HG02678 (cell line): ENCODE measurements around the gene ZFYVE28.

Source experiments
- ATAC-seq: cut with Tn5 transposase; IDR thresholded peaks from one replicate; pipeline ENCODE4 v1.9.1; 2021; ENCODE audit warnings: mild to moderate bottlenecking, moderate library complexity; ENCODE audit not compliant: unreplicated experiment

The ZFYVE28 gene

GRCh38 chr4:2306773-2307410 is 111.6 kb downstream of the ZFYVE28 start:
- no peak for ATAC-seq

GRCh38 chr4:2305766-2306501 is 112.5 kb downstream of the ZFYVE28 start:
- no peak for ATAC-seq

DNA sequence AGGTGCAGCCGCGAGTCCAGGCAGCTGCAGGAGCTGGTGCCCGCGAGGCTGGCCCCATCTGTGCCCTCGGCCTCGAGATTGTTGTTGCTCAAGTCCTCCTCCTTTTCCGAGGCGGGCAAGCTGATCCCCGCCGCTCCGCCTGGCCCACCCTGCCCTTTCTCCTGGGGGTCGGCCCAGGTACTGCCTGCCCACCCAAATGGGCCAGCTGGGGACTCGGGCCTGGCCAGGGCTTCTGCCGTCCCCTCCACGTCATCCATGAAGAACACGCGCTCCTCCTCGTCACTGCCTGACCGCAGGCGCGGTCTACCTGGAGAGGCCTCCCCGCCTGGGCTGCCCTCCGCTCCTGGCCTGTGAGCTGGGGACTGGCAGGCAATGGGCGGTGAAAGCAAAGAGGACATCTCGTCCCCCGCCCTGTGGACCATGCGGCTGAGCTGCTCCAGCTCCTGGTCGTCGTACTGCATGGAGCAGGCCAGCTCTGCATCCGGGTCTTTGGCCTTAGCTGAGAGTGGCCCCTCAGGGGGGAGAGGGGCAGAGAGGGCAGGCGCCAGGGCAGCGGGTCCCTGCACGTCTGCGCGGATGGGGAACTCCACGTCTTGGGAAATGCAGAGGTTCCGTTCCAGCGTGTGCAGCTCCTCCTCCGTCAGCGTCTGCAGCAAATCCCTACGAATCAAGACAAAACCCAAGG is 113.4 kb downstream of the ZFYVE28 start:
- ATAC-seq: no peak

DNA sequence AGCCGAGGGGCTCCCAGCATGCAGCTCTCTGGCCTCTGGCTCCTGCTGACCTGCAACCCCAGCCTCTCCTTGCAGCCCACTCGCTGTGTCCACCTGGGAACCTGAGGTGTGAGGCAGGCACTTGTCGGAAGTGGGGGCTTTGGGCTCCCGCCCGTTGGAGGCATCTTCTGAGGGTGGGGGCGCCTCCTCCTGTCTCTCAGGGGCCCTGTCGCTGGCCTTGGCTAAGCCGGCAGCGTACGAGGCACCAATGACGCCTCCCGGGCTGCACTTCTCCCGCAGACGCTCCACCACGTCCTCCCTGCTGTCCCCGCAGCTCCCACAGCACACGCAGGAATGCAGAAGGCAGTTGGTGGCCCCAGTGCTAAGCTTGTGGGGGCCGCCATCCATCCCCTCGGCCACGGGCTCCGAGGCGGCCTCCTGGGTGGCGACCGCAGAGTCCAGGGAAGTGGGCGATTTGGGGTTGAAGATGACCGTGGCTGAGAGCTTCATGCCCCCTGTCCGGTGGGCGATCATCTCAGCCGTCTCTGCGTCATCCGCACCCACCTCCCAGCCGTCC is 114.0 kb downstream of the ZFYVE28 start:
- no peak for ATAC-seq

- no peak for ATAC-seq
Measured at GRCh38 chr4:2303686-2304320, 114.6 kb downstream of the ZFYVE28 start.

DNA sequence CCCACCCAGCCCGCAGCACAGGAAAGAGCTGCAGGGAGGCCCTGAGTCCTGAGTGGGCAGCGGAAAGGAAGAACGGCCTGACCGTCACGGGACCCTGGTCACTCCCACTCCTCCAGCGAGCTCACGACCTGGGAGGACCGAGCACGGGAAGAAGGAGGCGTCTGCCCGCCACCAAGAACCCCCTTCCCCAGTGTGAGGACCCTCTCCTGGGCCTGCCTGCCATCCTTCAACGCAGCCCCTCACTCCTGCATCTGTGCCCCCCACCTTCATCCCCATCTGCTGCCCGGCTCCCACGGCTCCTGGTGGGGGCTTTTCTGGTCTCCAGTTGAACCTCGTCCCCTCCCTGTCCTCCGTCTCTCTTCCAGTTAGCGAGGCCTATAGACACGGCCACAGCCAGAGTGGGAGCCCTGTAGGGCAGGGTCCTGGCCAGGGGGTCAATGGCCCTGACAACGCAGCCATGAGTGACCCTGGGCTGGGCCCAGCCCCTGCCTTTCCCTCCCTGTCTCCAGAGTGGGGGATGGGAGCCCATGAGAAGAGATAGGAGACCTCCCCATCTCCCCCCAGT is 115.2 kb downstream of the ZFYVE28 start:
- ATAC-seq: no peak

DNA sequence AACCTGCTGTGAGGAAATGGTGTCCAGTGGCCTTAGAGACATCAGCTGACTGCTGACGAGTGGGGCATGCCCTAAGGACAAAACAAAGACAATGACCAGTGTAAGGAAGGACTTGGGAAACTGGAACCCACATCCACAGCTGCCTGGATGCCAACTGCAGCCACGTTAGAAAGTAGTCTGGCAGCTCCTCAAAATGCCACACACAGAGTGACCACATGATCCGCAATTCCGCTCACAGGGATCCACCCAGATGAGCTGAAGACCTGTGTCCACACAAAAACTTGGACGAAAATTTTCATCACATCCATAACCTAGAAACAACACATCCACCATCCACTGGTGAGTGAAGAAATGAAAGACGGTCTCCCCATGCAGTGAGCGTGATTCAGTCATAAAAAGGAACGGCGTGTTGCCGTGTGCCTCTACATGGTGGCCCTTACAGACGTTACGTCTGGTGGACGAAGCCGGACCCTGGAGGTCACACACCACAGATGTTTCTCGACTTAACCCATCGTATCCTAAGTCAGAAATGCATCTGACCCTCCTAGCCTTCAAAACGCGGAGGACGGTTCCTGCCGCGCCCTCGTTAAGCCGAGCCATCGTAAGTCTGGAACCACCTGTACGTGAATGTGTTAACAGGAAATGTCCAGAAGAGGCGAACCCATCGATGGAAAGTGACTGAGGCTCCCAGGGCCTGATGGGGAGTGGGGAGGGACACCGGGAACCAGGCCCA is 115.9 kb downstream of the ZFYVE28 start:
- ATAC-seq: no peak

DNA sequence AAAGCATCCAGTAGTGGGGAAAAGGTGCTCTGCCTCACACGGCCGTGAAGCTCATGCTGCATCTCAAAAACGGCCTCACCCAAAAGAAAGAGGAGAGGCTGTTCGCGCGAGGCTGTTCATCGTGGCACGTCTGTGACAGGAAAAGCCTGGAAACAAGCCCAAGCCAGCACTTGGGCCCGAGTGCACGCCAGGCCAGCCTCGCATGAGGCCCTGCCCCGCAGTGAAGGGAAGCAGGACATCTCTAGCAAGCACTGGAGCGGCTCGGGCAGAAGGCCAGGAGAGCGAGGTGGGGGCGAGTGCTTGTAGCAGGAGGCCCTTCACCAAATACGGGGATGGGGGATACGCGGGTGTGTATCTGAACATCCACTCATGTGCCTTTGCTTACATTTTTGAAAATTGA is 116.6 kb downstream of the ZFYVE28 start:
- ATAC-seq: no peak

GRCh38 chr4:2301225-2301642 is 117.2 kb downstream of the ZFYVE28 start:
- ATAC-seq: no peak

GRCh38 chr4:2300431-2301224 is 117.8 kb downstream of the ZFYVE28 start:
- no peak for ATAC-seq

- no peak for ATAC-seq
Measured at GRCh38 chr4:2299794-2300193, 118.7 kb downstream of the ZFYVE28 start.

- ATAC-seq: no peak
Measured at GRCh38 chr4:2298532-2298991, 119.9 kb downstream of the ZFYVE28 start.

DNA sequence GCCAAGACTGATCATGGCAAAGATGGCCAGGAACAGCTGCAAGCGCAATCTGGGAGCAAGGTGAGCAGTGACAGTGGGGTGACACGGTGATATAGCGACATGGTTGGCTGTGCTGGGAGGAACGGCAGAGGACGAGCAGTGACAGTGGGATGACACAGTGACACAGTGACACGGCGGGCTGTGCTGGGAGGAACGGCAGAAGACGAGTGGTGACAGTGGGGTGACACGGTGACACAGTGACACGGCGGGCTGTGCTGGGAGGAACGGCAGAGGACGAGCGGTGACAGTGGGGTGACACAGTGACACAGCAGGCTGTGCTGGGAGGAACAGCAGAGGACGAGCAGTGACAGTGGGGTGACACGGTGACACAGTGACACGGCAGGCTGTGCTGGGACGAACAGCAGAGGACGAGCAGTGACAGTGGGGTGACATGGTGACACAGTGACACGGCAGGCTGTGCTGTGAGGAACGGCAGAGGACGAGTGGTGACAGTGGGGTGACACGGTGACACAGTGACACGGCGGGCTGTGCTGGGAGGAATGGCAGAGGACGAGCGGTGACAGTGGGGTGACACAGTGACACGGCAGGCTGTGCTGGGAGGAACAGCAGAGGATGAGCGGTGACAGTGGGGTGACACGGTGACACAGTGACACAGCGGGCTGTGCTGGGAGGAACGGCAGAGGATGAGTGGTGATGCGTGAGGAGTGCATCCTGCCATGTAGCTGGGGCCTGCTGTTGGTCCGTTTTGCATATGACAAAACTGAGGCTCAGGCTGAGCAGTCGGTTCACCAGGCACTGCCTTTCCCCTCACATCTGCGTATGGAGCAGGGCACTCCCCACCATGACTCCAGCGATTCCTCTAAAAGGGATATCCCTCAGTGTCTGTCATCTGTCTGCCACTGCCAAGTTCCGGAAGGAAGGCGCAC is 120.6 kb downstream of the ZFYVE28 start:
- no peak for ATAC-seq

DNA sequence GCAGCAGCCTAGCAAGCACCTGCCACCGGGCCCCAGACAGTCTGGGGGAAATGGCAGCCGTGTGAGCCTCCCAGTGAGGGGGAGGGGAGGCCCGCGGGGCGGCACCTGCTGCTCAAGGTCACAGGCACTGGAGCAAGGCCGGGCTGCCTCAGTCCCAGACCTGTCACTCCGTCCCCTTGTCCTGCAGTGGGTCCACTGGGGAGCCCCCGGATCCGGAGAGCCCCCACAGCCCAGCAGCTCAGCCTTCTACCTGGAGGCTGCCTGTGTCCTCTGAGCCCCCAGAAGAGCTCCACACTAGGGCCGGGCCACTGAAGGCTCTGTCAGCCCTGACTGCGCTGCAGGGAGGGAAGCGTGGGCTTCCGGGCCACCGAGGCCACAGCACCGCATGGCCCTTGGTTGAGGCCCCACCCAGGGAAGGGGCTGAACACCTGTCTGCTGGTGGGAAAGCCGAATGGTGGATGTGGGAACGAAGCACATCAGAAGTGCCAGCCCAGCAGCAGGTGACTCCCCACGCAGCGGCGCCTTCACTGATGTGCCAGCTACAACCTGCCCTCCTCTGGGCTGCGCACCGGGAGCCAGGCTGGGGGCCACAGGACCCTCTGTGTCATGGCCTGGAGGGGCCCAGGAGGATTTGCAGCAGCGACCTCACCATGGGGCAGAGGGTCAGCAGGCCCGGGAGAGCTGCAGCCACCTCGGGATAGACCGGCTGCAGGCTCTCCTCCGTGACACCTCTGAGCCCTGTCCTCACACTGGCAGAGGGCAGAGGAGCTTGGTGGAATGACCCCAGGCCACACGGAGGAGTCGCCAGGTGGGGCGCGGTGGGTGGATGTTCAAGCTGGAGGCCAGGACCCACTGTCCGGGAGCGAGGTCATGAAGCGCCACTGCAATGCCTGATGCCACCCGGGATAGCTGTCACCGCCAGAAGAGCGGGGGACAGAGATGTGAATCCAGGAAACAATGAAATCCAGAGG is 121.5 kb downstream of the ZFYVE28 start:
- no peak for ATAC-seq

- ATAC-seq: no peak
Measured at GRCh38 chr4:2295900-2296442, 122.5 kb downstream of the ZFYVE28 start.

DNA sequence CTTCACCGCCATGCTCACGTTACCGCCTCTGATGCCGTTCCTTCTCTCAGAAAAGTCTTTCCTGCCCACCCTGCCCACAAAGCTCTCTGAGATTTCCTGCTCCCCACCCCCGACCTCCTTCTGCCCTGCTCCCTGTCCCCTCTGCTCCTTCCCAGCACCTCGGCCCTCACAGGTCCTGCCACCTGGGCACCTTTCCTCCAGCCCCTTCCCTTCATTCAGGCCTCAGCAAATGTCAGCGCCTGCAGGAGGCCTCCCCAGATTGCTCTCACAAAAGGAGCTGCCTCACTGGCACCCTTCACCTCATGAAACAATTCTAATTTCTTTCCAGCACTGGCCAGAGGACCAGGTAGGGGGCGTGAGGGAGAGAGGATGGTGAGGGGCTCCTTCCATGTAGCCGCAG is 122.9 kb downstream of the ZFYVE28 start:
- no peak for ATAC-seq

- no peak for ATAC-seq
Measured at GRCh38 chr4:2292646-2293108, 125.8 kb downstream of the ZFYVE28 start.
